NCI-H1092 (cell line): ENCODE measurements around the gene AGO3.
A peak's percentile ranks its signal among the peaks of the same experiment; 100 is the strongest.

ENCODE experiments used
- DNase-seq: peaks from one replicate; lab custom pipeline; 2025; lab: John Stamatoyannopoulos, UW

The AGO3 gene

DNA sequence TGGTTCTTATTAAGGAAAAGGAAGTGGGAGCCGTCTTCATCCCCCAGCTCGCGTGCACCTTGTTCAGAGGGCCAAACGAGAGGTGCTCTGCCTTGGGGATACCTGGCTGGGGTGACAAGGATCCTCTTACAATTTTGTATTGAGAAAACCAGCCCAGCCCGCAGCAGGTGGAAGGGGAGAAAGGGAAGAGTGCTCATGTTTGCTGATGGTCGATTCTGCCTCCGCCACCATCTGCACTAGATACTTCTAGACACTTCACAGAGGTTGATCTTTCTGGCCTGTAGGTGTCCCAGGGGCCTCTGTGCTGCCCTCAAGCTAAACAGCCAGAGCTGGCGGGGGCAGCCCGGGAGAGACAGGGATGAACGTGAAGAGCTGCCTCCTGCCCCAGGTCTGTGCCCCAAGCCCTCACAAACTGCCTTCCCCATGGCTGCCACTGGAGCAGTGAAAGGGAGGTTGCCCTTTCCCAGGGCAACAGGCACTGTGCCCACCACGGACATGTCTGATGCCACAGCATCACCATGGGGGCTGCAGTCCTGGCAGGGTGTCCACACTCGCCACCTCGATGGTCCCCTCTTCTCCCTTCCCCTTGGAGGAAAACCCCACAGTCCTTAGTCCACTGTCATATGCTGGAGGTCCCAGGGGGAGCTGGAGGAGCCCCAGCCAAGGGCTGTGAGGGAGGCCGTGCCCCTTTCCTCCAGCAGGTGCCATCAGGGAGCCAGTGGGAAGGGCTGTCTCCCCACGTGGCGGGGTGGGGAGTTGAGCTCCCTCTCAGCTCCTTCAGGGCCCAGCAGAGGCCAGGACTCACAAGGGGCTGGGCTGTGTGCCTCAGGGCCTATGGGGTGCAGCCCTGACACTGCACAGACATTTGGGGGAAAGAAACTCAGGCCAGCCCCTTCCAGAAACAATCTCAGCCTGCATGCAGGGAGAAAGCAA, 165.9 kb downstream of the AGO3 start:
- DNase-seq: no peak

DNA sequence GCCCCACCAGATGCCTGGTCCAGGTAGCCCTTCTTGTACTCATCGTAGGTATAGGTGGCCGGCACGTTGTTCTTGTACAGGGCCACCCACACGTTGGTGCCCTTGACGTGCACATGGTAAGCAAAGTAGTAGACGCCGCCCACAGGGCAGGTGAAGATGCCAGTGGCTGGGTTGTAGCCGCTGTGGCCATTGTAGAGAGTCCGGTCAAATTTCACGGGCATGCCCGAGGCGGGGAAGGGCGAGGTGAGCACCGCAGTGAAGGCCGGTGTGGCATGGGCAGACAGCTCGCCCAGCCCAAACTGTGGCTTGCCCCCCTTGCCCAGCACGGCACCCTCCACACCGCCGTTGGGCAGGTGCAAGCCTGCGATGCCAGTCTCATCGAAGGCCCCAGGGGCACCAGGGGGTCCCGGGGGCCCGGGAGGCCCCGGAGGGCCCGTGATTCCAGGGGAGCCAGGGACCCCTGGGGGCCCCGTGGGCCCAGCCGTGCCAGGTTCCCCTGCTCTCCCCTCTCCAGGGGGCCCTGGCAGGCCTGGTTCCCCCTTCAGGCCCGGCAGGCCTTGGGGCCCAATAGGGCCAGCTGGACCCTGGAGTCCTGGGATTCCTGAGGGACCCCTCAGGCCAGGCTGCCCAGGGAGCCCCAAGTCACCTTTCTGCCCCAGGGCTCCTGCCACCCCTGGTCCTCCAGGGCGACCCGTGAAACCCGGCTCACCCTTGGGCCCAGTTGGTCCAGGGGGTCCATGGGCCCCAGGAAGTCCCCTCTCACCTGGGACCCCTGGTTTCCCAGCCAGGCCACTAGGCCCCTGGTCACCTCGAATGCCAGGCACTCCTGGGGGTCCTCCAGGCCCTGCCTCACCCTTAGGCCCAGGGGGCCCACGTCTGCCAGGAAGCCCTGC, 167.0 kb downstream of the AGO3 start:
- DNase-seq: no peak

DNA sequence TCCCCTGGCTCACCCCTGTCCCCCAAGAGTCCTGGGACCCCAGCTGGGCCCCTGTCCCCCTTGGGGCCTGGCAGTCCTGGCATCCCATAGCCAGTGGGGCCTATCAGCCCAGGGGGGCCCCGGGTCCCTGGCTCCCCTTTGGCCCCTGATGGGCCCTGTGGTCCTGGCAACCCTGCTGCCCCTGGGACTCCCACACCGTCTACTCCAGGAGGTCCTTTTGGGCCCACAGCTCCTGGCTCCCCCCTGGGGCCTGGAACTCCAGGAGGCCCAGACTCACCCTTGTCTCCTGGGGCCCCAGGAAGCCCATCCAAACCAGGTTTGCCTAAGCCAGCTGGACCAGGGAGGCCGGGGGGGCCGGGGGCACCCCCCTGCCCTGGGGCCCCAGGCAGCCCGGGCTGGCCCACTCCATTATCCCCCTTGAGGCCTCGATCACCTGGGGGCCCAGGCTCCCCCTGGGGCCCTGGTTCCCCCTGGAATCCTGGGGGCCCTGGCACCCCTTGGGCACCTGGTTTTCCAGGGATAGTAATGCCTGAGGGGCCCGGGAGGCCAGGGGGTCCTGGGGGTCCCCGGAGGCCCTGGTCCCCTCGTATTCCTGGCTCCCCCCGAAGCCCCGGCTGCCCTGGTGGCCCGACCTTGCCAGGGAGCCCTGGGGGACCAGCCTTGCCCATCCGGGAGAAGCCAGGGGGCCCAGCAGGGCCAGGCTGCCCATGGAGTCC, 167.9 kb downstream of the AGO3 start:
- no peak for DNase-seq

DNA sequence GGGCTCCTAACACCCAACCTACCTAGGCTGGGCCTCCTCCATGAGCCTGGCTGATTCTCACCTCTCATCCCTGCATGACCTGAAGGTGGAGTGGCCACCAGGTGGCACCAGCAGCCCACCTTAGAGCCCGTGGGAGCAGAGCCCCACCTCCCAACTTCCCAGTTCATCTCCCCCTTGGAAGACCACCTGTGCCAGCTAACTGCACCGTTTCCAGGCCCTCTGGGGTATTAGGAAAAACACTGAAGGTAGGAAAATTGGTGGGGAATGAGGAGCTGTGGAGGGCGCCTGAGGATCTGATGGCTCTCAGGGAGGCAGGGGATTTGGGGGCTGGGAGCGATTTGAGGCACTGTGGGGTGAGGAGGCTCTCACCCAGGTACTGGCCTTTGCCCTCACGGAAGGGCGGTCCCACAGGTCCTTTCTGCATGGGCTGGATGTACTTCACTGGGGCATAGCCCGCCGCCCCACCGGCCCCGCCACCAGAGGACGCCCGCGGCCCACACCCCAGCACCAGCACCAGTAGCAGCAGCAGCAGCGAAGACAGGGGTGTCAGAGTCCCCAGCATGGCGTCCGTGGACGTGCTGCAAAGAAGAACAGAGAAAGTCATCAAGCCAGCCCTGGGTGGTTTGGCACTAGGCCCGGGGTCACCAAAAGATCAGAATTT, 168.9 kb downstream of the AGO3 start:
- DNase-seq: peak; percentile 75

DNA sequence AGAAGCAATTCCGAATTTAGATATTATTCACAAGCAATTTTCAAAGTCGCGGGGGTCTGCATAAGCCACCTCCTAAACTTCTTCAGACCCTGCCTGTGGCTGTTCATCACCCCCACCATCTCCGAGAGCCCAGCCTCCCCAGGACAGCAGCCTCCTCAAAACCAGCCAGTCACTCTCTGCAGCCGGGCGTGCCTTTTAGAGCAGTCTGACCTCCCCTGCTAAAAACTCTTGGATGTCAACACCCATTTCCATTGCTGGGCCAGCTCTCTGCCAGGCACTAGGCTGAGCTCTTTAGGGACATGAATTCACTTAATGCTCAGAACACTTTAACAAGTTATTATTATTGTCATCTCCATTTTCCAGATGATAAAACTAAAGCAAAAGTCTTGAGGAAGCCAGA, 169.5 kb downstream of the AGO3 start:
- DNase-seq: no peak

DNA sequence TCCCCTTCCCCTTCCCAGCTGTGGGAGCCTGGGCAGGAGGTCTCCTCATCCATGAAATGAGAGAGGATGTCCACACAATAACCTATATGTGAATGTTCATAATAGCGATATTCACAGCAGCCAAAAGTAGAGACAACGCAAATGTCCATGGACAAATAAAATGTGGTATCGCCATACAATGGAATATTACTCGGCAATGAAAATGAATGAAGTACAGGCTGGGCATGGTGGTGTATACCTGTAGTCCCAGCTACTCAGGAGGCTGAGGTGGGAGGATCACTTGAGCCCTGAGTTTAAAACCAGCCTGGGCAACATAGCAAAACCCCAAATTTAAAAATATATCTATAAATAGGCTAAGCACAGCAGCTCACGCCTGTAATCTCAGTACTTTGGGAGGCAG, 170.6 kb downstream of the AGO3 start:
- no peak for DNase-seq

DNA sequence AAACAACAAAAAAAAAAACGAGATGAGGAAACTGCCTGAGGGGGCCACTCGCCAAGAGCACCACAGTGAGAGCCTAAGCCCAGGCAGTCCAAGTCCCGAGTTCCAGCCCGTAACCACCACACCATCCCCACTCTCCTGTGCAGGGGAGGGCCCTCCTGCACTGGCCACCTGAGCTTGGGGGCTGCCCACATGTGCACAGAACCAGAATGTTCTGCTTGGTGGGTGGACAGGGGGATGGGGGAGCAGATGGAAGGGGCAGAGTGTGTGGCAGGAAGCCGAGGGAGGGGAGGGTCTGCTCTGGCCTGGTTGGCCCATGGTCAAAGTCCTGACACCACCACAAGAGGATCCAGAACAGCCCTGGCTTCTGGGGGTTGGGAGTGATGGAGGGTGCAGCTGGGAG, 175.4 kb downstream of the AGO3 start:
- no peak for DNase-seq

DNA sequence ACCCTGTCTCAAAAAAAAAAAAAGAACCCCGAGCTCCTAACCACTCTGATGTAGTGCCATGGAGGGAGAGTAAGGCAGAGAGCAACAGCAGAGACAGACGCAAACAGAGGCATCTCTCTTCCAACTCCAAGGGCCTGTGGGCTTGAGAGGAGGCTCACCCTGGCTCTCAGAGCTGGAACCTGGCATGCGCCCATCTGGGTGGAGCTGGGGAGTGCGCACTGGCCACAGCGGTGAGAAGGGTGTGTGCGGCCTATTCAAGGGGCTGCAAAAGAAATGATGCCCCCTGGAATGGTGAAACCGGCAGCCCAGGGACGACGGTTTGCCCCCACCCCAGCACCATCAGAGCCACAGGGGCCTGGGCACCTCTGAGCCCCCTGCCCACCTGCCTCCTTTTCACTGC, 176.5 kb downstream of the AGO3 start:
- DNase-seq: peak; percentile 17

DNA sequence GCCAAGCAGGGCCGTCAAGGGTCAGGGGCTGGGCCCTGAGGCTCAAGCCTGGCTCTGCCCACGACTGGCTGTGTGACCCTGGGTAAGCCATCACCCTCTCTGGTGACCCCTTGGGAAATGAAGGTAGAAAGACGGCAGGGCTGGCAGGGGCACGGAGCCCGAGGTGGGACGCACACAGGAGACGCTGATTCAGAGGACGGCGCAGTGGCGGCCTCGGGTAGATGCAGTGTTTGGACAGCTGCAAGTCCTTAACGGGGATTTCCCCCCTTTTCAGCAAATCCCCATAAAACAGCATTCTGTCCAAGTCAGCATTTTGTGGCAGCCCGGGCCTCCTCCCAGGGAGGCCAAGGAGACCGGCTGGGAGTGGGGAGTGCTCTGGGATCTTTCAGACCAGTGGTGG, 177.4 kb downstream of the AGO3 start:
- no peak for DNase-seq

DNA sequence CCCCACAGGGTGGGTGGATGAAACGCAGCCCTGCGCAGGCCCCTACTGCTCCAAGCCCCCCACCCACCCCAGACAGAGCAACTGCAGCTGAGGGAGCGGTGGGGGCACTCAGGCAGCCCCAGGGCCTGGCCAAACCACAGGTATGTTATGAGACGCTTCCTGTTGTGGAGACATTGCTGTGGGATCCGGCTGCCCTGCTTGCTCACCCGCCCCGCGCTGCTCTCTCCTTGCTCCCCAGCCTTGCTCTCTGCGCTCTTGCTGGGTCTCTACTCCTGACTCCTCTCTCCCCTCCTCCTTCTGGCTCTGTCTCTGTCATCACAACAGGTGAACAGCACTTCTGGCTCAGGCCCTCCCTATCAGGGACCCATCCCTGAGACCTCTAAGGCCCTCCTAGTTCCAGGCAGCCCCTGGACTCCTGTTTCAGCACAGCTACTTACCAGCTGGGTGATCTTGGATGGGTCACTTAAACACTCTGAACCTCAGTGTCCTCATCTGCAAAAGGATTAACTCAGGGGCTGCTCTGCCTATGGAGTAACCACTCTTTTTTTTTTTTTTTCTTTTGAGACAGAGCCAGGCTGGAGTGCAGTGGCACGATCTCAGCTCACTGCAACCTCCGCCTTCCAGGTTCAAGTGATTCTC, 178.3 kb downstream of the AGO3 start:
- DNase-seq: no peak

DNA sequence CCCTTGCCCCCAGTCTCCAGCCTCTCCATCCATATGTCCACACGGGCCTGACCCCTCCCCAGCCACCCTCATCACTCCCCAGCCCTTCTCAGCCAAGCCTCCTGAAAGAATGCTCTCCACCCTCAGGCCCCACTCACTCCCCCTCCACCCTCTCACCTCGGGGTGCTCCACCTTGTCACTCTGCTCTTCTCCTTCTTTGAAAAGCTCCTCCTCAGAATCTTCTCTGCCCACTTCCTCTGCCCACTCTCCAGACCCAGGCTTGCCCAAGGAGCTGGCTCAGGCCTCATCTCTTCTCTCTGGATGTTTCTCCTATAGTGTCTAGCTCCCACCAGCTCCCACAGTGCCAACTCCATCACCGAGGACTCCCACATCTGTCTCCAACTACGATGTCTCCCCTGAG, 180.2 kb downstream of the AGO3 start:
- DNase-seq: no peak

DNA sequence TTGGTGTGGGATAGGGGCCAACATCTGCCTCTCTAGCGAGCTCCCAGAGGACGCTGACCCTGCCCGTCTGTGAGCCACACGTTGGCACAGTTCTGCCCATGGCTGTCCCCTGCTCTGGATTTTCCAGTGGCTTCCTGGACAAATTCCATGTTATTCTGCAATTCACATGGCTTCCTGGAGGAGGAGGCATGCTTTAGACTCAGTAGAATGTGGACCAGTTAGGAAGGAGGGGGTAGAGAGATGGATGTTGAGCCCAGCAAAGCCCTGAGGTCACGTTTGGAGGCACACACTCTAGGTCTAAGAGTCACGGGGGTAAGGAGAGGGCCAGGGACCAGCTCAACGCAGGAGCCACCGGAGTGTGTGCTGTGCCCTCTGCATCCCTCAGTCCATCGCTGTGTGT, 181.9 kb downstream of the AGO3 start:
- no peak for DNase-seq

DNA sequence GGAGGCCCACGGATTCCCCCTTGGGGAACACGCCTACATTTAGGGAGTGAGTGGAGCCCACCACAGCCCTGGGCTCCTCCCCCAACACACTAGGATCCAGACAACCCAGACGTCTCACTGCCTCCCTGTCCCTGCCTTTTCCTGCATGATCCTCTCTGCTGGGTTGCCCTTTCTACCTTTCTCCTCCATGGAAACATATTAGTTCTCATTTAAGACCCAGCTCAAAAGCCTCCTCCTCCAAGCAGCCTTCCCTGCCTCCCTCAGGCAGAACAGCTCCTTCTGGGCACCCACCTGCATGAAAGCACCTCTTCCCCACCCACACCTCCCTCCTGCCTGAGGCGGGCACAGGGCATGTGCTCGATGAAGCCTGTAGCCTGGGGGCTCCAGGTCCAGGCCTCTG, 183.5 kb downstream of the AGO3 start:
- DNase-seq: no peak

DNA sequence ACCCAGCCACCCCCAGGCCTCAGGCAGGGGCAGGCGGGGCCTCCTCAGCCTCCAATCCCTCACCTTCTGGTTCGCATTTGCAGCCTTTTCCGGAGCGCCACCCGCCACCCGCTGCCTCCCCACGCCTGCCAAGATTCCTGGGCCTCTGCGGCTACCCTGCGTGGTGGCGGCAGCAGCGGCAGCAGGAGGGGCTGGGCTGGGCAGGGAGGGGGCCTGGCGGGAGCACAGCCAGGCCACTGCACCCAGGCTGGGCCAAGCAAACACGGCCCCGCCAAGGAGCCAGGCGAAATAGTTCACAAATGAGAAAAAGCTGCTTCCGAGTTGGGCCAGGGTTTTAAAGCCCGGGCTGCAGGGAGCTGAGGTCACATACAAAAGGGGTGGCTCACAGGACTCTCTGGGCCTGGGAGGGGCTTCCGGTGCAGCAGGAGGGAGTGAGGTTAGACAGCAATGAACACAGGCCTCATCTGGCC, 184.3 kb downstream of the AGO3 start:
- no peak for DNase-seq

DNA sequence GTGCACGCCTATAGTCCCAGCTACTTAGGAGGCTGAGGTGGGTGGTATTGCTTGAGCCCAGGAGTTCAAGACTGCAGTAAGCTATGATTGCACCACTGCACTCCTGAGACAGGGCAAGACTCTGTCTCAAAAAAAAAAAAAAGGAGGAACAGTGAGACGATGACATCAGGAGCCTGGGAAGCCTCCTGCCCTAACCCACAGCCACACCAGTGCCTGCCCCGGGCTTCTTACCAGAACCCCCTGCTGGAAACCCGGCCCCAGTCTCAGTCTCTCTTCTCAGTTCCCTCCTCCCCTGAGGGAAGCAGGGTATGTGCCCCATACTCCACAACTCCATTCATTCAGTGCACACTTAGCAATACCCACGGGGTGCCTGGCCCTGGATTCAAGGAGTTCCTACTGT, 185.0 kb downstream of the AGO3 start:
- DNase-seq: no peak

DNA sequence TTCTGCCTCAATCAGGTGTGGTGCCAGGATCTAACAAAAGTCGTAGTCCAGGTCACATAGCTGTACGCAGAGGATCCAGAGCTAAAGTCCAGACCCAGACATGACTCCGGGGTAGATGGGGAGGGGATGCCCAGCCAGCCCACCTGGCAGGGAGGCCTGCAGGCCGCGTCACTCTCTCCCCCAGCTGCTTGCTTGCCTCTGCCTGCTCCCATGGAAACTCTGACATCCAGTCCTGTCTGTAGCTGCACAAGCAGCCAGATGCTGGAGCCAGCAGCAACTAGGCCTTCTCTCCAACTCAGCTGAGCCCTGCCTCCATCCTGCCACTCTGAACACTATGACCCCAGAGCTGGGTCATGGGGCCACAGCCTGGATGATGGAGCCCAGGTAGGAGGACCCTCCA, 186.0 kb downstream of the AGO3 start:
- DNase-seq: no peak

DNA sequence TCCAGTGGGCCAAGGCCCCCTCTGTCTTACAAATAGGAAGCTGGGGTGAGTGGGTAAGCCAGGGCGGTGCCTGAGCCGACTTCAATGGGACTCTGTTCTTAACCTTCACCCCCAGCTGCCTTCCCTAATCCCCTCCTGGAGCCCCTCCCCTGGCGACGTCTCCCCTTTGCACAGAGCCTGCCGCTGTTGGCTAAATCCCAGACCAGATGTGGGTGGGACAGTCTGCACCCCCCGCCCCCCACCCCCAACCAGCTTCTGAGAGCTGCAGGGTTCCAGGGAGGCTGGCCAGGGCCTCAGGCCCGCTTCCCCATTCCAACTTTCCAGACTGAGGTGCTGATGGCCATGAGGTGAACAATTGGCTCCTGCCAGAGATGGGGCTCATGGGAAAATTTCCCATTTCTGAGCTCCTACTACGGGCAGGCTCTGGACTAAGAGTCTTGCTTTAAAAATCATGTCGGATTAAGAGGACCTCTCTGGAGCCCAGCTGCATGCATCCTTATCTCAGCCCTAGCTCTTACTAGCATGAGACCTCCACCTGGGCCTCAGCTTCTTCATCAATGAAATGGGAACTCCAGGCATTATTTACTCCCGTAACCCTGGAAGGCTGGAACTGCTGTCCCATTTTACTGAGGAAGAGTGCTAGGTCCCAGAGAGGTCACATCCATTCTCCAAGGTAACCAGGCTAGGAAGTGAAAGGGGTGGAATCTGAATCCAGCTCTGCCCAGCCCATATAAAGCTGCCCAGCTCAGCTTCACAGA, 187.7 kb downstream of the AGO3 start:
- no peak for DNase-seq

DNA sequence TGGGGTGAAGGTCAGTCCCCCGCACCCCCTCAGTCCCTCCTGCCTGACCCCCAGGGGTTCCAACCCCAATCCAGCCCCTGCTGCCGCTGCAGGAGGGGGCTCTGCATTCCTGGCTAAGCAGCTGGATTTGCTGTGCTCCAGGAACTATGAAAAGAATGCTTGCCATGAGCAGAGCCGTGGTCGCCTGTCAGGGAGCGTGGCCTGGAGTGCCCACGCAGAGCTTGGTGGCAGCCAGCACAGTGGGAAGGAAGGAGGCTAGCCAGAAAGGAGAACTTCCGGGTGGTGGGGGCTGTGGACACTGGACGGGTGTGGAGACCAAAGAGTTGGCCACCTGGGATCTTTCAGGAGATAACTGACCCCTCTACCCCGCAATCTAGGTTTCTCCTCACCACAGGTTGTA, 188.6 kb downstream of the AGO3 start:
- no peak for DNase-seq
